Measurements from ENCODE around the gene LMF2. TPM values are rescaled to one million over a fixed set of nuclear protein-coding genes. Genes with fewer than 3 reads are reported as not detected.

The LMF2 gene
- total and polyA plus RNA-seq, 2 of the 4 experiments (the other 2 are of a cell fraction) = 16.8 to 82.6 TPM

GRCh38 chr22:50461979-50462540 is 45.4 kb downstream of the LMF2 start:
- Histone ChIP-seq H4K20me1 (ENCODE audit: insufficient read depth, low read length) (peaks cover 8% of the 10 kb centered on the region; the same call in 1 of the 2 replicates), H2BK15ac (ENCODE audit: low read depth, low read length) (no peak overlapping the region), H3K4me1 (ENCODE audit: control insufficient read depth, insufficient read depth, low read length) (no peaks in the 10 kb centered on the region), H3K14ac (replicated peaks; ENCODE audit: low read depth, low read length) (no peak overlapping the region), H3K23ac (ENCODE audit: low read depth, low read length) (no peak overlapping the region), H3K4ac (ENCODE audit: low read depth, low read length) (no peak overlapping the region), H4K91ac (ENCODE audit: insufficient read depth, low read depth, low read length) (no peak overlapping the region), H4K8ac (ENCODE audit: low read depth in 2 of 2, low read length in 2 of 2) (no peak overlapping the region), H3K27me3 (ENCODE audit: control insufficient read depth, insufficient read depth, low read length) (no peaks in the 10 kb centered on the region), H2AK5ac (ENCODE audit: low read depth, low read length) (no peak overlapping the region), H3K9ac (ENCODE audit: low read depth, low read length) (no peak overlapping the region), H2AK9ac (replicated peaks; ENCODE audit: low read depth, low read length, poor library complexity) (no peak overlapping the region), H3K27ac (ENCODE audit: insufficient read depth, low read length) (no peak overlapping the region), H3K56ac (ENCODE audit: extremely low read depth, insufficient read depth, low read length) (no peak overlapping the region), H4K5ac (ENCODE audit: low read depth, low read length) (no peak overlapping the region), H3K36me3 (ENCODE audit: control insufficient read depth, insufficient read depth, low read length) (peaks cover 92% of the 10 kb centered on the region), H3K18ac (ENCODE audit: low read depth, low read length) (no peak overlapping the region), H2AFZ (replicated peaks; ENCODE audit: low read length, poor library complexity) (no peak overlapping the region), H3K4me2 (ENCODE audit: low read depth, low read length) (no peak overlapping the region), H2BK5ac (ENCODE audit: low read depth, low read length, poor library complexity, severe bottlenecking) (no peak overlapping the region), H3K9me3 (ENCODE audit: control insufficient read depth, insufficient read depth, low read length) (no peaks in the 10 kb centered on the region), H3K9me1 (ENCODE audit: insufficient read depth, low read length) (no peaks in the 10 kb centered on the region), H2BK20ac (ENCODE audit: low read depth, low read length) (no peak overlapping the region), H3K79me1 (ENCODE audit: low read depth in 1 of 2, low read length in 2 of 2) (peaks cover 4 to 5% of the 10 kb centered on the region in 2 experiments; a peak in 2 of 4 replicates), H2BK120ac (ENCODE audit: low read depth, low read length) (no peak overlapping the region), H3K4me3 (ENCODE audit: insufficient read depth, low read depth, low read length) (no peak overlapping the region)
- ChIA-PET POLR2A (ENCODE audit: unreplicated experiment) (no interaction called here), CTCF (no interaction called here)
- intact Hi-C loops (cut with micrococcal nuclease) = no loop called here
- in situ Hi-C loops (cut with MboI; ENCODE audit: low sequenced_read_pairs) = no loop called here
- dilution Hi-C loops (cut with HindIII; ENCODE audit: low sequenced_read_pairs, unreplicated experiment) = no loop called here
- 95% methylated on average over 11 of the region's 30 CpGs; no CpG with 5 or more reads in 1 of the 2 experiments for WGBS, 2 experiments (ENCODE audit: extremely low coverage in 2 of 2, insufficient read length in 1 of 2)
- ATAC-seq (ENCODE audit: low read depth) (no peak), DNase-seq (no peak)
- no peak for TF ChIP-seq SMC3 (IDR thresholded peaks at IDR 0.05; ENCODE audit: low read depth, low read length)
- no peak for TF ChIP-seq POLR2A (IDR thresholded peaks at IDR 0.05; ENCODE audit: low read depth, low read length)
- no peak for TF ChIP-seq ELK1 (IDR thresholded peaks at IDR 0.05; ENCODE audit: borderline replicate concordance, low read depth, low read length)
- TSS peak; percentile 38 for BruUV-seq (replicated peaks)

Measured in IMR-90 (cell line).